Smooth muscle cell (in vitro differentiated cells): Measurements from ENCODE around the gene TADA2B. TPM values are rescaled to one million over a fixed set of nuclear protein-coding genes. Genes with fewer than 3 reads are reported as not detected.

Source experiments
- DNase-seq: peaks from one replicate; lab custom pipeline; 2025; ENCODE audit not compliant: unreplicated experiment; lab: John Stamatoyannopoulos, UW
- H2AFZ ChIP-seq: fragments of 200-600 bp; sonication (generic); 2 replicates; pipeline ENCODE4 v1.6.0; 2016; ENCODE audit warnings: antibody characterized with exemption, low read depth, mild to moderate bottlenecking
- H3F3A ChIP-seq: fragments of 200-600 bp; sonication (generic); 2 replicates; pipeline ENCODE4 v1.6.0; 2017; ENCODE audit warnings: antibody characterized with exemption, low read depth
- H3K27ac ChIP-seq: fragments of 200-600 bp; sonication (generic); 2 replicates; pipeline ENCODE4 v1.5.1; 2016; ENCODE audit warnings: low read depth, mild to moderate bottlenecking
- H3K27me3 ChIP-seq: fragments of 200-600 bp; sonication (generic); 2 replicates; pipeline ENCODE4 v1.6.1; 2016; ENCODE audit warnings: low read depth, mild to moderate bottlenecking
- H3K36me3 ChIP-seq: fragments of 200-600 bp; sonication (generic); 2 replicates; pipeline ENCODE4 v1.5.1; 2016; ENCODE audit warnings: low read depth
- H3K4me1 ChIP-seq: fragments of 200-600 bp; sonication (generic); 2 replicates; pipeline ENCODE4 v1.5.1; 2016; ENCODE audit warnings: low read depth
- H3K4me2 ChIP-seq: fragments of 200-600 bp; sonication (generic); 2 replicates; pipeline ENCODE4 v1.6.0; 2016; ENCODE audit warnings: mild to moderate bottlenecking
- H3K4me3 ChIP-seq: fragments of 200-600 bp; sonication (generic); 2 replicates; pipeline ENCODE4 v1.5.1; 2016; ENCODE audit warnings: mild to moderate bottlenecking
- H3K79me2 ChIP-seq: fragments of 200-600 bp; sonication (generic); 2 replicates; pipeline ENCODE4 v1.6.0; 2016; ENCODE audit warnings: low read depth, mild to moderate bottlenecking
- H3K9ac ChIP-seq: fragments of 200-600 bp; sonication (generic); 2 replicates; pipeline ENCODE4 v1.6.0; 2016; ENCODE audit warnings: low read depth
- H3K9me3 ChIP-seq: fragments of 200-600 bp; sonication (generic); replicated peaks from 2 replicates; pipeline ENCODE4 v1.5.1; 2016; ENCODE audit warnings: low read depth
- H4K20me1 ChIP-seq: fragments of 200-600 bp; sonication (generic); 2 replicates; pipeline ENCODE4 v1.6.0; 2016; ENCODE audit warnings: low read depth
- CTCF ChIP-seq: fragments of 200-600 bp; sonication (generic); IDR thresholded peaks from 2 replicates; pipeline ENCODE4 v1.5.1; 2017; ENCODE audit warnings: borderline replicate concordance, mild to moderate bottlenecking, antibody characterized with exemption; ENCODE audit not compliant: insufficient read depth, poor library complexity, severe bottlenecking
- WGBS: methylation state at CpG from one replicate; pipeline ENCODE4 v1.1.7; 2016; ENCODE audit warnings: low lambda C conversion rate; 5-methylcytosine and 5-hydroxymethylcytosine counted together
- polyA plus RNA-seq: library from polyadenylated mRNA; unstranded; fragments of >200 nt; fragmentation: Nextera tagmentation; extraction: Ambion mirVana; gene quantifications from 2 replicates; pipeline ENCODE4 v1.2.1, GENCODE V29; 2016
- total RNA-seq: library from RNA; depleted of rRNA; stranded (reverse); fragments of >200 nt; gene quantifications from 2 replicates; pipeline ENCODE4 v1.2.3, GENCODE V29; 2014

Gene TADA2B
- total and polyA plus RNA-seq, 2 experiments from 2014 or later, result 6.3 to 9.1 TPM

- no peaks in the 10 kb centered on the region for H3K4me1 ChIP-seq
- no peaks in the 10 kb centered on the region for H3K9me3 ChIP-seq
- H3K79me2 ChIP-seq, result peaks cover 60% of the 10 kb centered on the region
- DNase-seq, result no peak
- H3K27ac ChIP-seq, result no peak overlapping the region
- H4K20me1 ChIP-seq, result peaks cover 78% of the 10 kb centered on the region
- no peaks in the 10 kb centered on the region for H3F3A ChIP-seq
- WGBS, result 95% methylated on average over 36 of the region's 36 CpGs
- H2AFZ ChIP-seq, result no peak overlapping the region
- no peaks in the 10 kb centered on the region for H3K36me3 ChIP-seq
- no peak for TF ChIP-seq CTCF
- no peak overlapping the region for H3K4me2 ChIP-seq
- no peaks in the 10 kb centered on the region for H3K27me3 ChIP-seq
- H3K9ac ChIP-seq, result no peak overlapping the region
- H3K4me3 ChIP-seq, result no peak overlapping the region
Measured at GRCh38 chr4:7050481-7051143, 7.4 kb downstream of the TADA2B start.

- H2AFZ ChIP-seq, result no peak overlapping the region
- no peak for TF ChIP-seq CTCF
- H3F3A ChIP-seq, result no peaks in the 10 kb centered on the region
- H3K4me3 ChIP-seq, result no peak overlapping the region
- H4K20me1 ChIP-seq, result peaks cover 73% of the 10 kb centered on the region
- peaks cover 55% of the 10 kb centered on the region for H3K79me2 ChIP-seq
- DNase-seq, result no peak
- H3K4me2 ChIP-seq, result no peak overlapping the region
- no peak overlapping the region for H3K27ac ChIP-seq
- H3K4me1 ChIP-seq, result no peaks in the 10 kb centered on the region
- no peaks in the 10 kb centered on the region for H3K9me3 ChIP-seq
- H3K9ac ChIP-seq, result no peak overlapping the region
- 95% methylated on average over 12 of the region's 12 CpGs for WGBS
- no peaks in the 10 kb centered on the region for H3K36me3 ChIP-seq
- no peaks in the 10 kb centered on the region for H3K27me3 ChIP-seq
Measured at GRCh38 chr4:7051144-7051495, 7.9 kb downstream of the TADA2B start.

- Histone ChIP-seq H3F3A (no peaks in the 10 kb centered on the region), H2AFZ (no peak overlapping the region), H4K20me1 (peaks cover 65% of the 10 kb centered on the region), H3K4me1 (no peaks in the 10 kb centered on the region), H3K4me3 (no peak overlapping the region), H3K36me3 (no peaks in the 10 kb centered on the region), H3K9ac (no peak overlapping the region), H3K27ac (no peak overlapping the region), H3K4me2 (no peak overlapping the region), H3K79me2 (peaks cover 47% of the 10 kb centered on the region), H3K27me3 (no peaks in the 10 kb centered on the region), H3K9me3 (no peaks in the 10 kb centered on the region)
- no peak for DNase-seq
- no peak for TF ChIP-seq CTCF
- WGBS, result 98% methylated on average over 14 of the region's 14 CpGs
Measured at GRCh38 chr4:7051905-7052304, 8.7 kb downstream of the TADA2B start.

GRCh38 chr4:7052313-7052712 lies 9.1 kb downstream of the TADA2B start:
- Histone ChIP-seq H3K79me2 (peaks cover 43% of the 10 kb centered on the region), H3K27me3 (no peaks in the 10 kb centered on the region), H3K4me2 (no peak overlapping the region), H3K9me3 (no peaks in the 10 kb centered on the region), H3K27ac (no peak overlapping the region), H3K36me3 (no peaks in the 10 kb centered on the region), H3F3A (no peaks in the 10 kb centered on the region), H3K4me3 (no peak overlapping the region), H4K20me1 (peaks cover 61% of the 10 kb centered on the region), H3K4me1 (no peaks in the 10 kb centered on the region), H2AFZ (no peak overlapping the region), H3K9ac (no peak overlapping the region)
- no peak for TF ChIP-seq CTCF
- 95% methylated on average over 14 of the region's 14 CpGs for WGBS
- DNase-seq, result no peak
